ENCODE data around the gene SH3PXD2B.
"Not testable (repeated sequence)": the region's sequence is repeated elsewhere in the genome, so short reads cannot be mapped to it uniquely, and the experiment has no call there.

The SH3PXD2B gene

DNA sequence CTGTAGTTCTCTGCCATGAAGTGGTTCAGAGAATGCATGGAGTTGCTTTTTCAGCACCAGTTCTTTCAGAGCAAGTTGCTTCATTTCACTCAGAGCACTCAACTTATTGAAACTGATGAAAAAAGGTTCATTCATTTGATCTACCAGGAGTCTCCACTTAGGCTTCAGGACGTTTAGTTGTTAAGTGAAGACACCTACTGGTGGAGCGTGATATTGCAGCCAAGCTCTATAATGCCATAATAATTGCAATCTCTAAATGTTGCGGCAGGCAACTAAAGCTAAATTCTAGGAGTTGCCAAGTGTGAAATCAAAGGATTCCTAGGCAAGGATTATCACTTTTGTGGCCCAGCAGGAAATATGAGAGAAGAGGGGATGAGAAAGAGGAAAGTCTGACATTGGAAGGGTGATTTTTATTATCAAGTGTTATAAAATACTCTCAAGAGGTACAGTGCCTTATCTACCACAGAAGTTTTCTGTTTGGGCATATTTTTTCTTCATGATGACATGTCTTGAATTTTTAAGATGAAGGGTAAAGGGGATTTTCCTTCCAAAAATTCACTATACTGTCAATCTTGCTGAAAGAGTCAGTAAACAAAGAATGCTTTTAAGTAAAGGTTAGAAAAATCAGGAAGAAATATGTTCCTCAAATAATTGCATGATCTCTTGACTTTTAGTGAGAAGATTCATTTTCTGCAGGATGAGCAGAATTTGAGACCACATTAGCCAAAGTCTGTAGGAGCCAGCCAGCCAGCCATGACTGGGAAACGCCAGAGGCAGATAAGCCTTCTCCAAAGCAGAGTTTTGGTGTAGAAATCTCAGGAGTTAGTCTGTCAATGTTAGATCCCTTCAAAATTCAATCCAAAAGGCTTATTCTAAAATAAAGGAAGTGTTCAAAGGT, 83.4 kb downstream of the SH3PXD2B start:
- CTCF ChIA-PET, result interaction anchor here (0.6 to 1.5 kb wide), 7 partner anchors 13 to 126 kb away, joined by 3 to 4 read pairs (median 3); no protein-coding TSS in a partner anchor
- Mint-ChIP-seq H3K9me3 (peaks cover 21% of the 10 kb centered on the region), H3K4me1 (no peaks in the 10 kb centered on the region), H3K4me3 (no peak overlapping the region), H3K36me3 (no peaks in the 10 kb centered on the region), H3K27me3 (peaks cover 11% of the 10 kb centered on the region), H3K27ac (no peak overlapping the region)
- DNase-seq, result peak; percentile 62

DNA sequence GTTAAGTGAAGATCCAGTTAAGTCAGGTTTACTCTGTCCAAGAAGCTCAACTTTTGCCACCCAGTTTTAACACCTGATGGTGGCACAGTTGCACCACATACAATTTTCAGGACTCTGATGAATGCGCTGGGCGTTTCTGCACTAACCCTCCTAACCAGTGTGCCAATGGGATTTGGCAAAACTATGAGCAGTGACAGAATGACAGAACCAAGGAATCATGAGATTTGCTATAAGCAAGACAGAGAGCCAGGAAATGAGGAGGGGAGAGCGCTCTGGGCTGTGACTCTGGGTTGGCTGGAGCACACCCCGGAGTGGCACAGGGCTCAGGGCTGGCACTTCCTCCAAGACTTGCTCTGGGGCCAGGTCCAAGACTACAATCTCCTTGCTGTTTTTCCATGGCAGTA, 84.1 kb downstream of the SH3PXD2B start:
- Mint-ChIP-seq H3K9me3 (peaks cover 21% of the 10 kb centered on the region), H3K4me1 (no peaks in the 10 kb centered on the region), H3K4me3 (no peak overlapping the region), H3K36me3 (no peaks in the 10 kb centered on the region), H3K27ac (no peak overlapping the region), H3K27me3 (peaks cover 12% of the 10 kb centered on the region)
- CTCF ChIA-PET, result interaction anchor here (0.9 to 1.5 kb wide), 5 partner anchors 14 to 83 kb away, joined by 3 to 4 read pairs (median 3); no protein-coding TSS in a partner anchor
- no peak for DNase-seq

- H3K36me3 Mint-ChIP-seq, H3K4me1 Mint-ChIP-seq, DNase-seq, H3K4me3 Mint-ChIP-seq, CTCF ChIA-PET, H3K27ac Mint-ChIP-seq: not testable (repeated sequence)
- Mint-ChIP-seq H3K9me3 (peaks cover 21% of the 10 kb centered on the region), H3K27me3 (peaks cover 17% of the 10 kb centered on the region)
These were observed 85.6 kb downstream of the SH3PXD2B start for GRCh38 chr5:172368699-172369098.

- H3K27ac Mint-ChIP-seq, result no peak overlapping the region
- H3K27me3 Mint-ChIP-seq, result peaks cover 7% of the 10 kb centered on the region
- DNase-seq, result no peak
- H3K4me1 Mint-ChIP-seq, result peaks cover 9% of the 10 kb centered on the region
- H3K36me3 Mint-ChIP-seq, result no peaks in the 10 kb centered on the region
- peaks cover 10% of the 10 kb centered on the region for H3K9me3 Mint-ChIP-seq
- no peak overlapping the region for H3K4me3 Mint-ChIP-seq
- CTCF ChIA-PET, result no interaction called here
These were observed 88.2 kb downstream of the SH3PXD2B start for GRCh38 chr5:172365948-172366608.

GRCh38 chr5:172364773-172365172, 89.6 kb downstream of the SH3PXD2B start:
- Mint-ChIP-seq H3K4me1 (peaks cover 9% of the 10 kb centered on the region), H3K36me3 (no peaks in the 10 kb centered on the region), H3K4me3 (no peak overlapping the region), H3K27me3 (peaks cover 7% of the 10 kb centered on the region), H3K9me3 (no peaks in the 10 kb centered on the region), H3K27ac (no peak overlapping the region)
- CTCF ChIA-PET, result no interaction called here
- DNase-seq, result no peak

DNA sequence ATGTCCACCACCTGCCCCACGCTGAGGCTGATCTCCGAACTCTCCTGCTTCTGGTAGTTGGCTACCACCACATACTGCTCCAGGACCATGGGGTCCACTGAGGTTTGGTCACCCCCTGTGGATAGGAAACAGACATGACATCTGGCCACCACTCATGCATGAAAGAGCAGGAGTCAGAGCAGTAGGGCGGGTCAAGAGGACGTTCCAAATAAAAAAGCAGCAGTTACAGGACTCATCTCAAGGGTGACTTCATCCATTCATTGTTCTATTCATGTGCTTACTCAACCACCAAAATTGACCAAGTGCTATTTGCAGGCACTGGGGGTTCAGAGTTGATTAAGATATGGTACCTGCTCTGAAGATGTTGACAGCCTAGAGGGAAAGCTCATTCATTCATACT, 91.6 kb downstream of the SH3PXD2B start:
- Mint-ChIP-seq H3K27ac (no peak overlapping the region), H3K4me3 (no peak overlapping the region), H3K36me3 (no peaks in the 10 kb centered on the region), H3K9me3 (no peaks in the 10 kb centered on the region), H3K27me3 (peaks cover 7% of the 10 kb centered on the region), H3K4me1 (peaks cover 9% of the 10 kb centered on the region)
- CTCF ChIA-PET, result no interaction called here
- DNase-seq, result no peak

DNA sequence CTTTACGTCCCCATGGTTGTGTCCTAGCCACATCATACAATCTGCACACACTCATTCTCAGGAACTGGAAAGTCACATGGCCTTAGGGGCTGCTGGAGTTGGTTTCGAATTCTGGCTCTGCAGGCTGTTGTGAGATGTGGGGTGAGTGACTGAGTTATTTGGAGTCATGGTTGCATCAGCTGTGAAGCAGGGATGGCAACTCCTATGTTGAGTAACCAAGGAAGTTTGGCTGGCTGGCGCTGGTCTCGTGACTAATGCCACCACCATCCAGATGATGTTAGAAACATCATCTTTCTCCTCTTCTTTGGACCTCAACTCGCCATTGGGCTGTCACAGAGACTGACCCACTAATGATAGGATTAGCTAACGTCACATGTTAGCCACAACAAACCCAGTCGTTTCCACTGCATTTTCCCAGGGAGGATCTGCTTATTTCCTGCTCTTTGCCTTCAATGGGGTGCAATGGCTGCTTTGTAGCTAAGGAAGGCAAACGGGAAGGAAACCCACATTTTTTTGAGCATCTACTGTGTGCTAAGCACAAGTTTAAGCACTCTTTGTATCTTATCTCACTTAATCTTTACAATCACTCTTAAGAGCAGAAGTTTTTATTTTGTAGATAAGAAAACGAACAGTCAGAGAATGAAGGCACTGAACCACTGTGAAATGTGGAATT, 92.6 kb downstream of the SH3PXD2B start:
- peaks cover 9% of the 10 kb centered on the region for H3K4me1 Mint-ChIP-seq
- CTCF ChIA-PET, result interaction anchor here (2.1 kb wide), 1 partner anchor 89 kb away, joined by 7 read pairs; no protein-coding TSS in a partner anchor
- H3K36me3 Mint-ChIP-seq, result no peaks in the 10 kb centered on the region
- no peak overlapping the region for H3K4me3 Mint-ChIP-seq
- no peak for DNase-seq
- no peaks in the 10 kb centered on the region for H3K9me3 Mint-ChIP-seq
- peaks cover 7% of the 10 kb centered on the region for H3K27me3 Mint-ChIP-seq
- H3K27ac Mint-ChIP-seq, result peak overlapping the region; percentile 12

DNA sequence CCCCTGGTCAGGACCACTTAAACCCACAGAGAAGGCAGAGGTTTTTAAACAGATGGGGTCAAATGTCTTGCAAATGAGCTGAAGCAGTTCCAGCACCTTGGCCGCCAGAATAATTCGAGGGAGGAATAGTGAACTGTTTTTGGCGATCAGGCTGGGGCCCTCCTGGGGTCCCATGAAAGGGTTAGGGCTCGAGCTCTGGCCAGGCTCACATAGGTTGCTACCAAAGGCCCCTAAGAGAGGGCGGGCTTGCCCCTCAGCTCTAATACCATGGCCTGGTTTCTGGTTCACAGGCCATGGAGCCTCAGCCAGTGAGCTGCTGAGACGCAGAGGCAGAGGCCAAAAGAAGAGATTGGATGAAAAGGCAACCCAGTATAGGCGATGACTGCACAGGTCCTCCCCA, 96.0 kb downstream of the SH3PXD2B start:
- peaks cover 5% of the 10 kb centered on the region for H3K4me1 Mint-ChIP-seq
- no peak overlapping the region for H3K4me3 Mint-ChIP-seq
- CTCF ChIA-PET, result no interaction called here

GRCh38 chr5:172356527-172356926, 97.8 kb downstream of the SH3PXD2B start:
- Mint-ChIP-seq H3K4me3 (no peak overlapping the region), H3K27me3 (no peaks in the 10 kb centered on the region), H3K9me3 (no peaks in the 10 kb centered on the region), H3K4me1 (peaks cover 2% of the 10 kb centered on the region), H3K27ac (no peak overlapping the region), H3K36me3 (no peaks in the 10 kb centered on the region)
- CTCF ChIA-PET, result interaction anchor here (1.0 kb wide), 1 partner anchor 14 kb away, joined by 3 read pairs; no protein-coding TSS in a partner anchor
- no peak for DNase-seq

More for the DNA sequence above, 96.0 kb downstream of the SH3PXD2B start:
- H3K9me3 Mint-ChIP-seq, result no peaks in the 10 kb centered on the region
- DNase-seq, result no peak
- H3K36me3 Mint-ChIP-seq, result no peaks in the 10 kb centered on the region
- no peak overlapping the region for H3K27ac Mint-ChIP-seq
- no peaks in the 10 kb centered on the region for H3K27me3 Mint-ChIP-seq

- no peak for DNase-seq
- Mint-ChIP-seq H3K27me3 (no peaks in the 10 kb centered on the region), H3K9me3 (no peaks in the 10 kb centered on the region), H3K4me1 (no peaks in the 10 kb centered on the region), H3K4me3 (no peak overlapping the region), H3K27ac (no peak overlapping the region), H3K36me3 (no peaks in the 10 kb centered on the region)
- CTCF ChIA-PET, result interaction anchor here (1.0 kb wide), 1 partner anchor 14 kb away, joined by 3 read pairs; no protein-coding TSS in a partner anchor
These were observed 98.3 kb downstream of the SH3PXD2B start for GRCh38 chr5:172356047-172356446.

DNA sequence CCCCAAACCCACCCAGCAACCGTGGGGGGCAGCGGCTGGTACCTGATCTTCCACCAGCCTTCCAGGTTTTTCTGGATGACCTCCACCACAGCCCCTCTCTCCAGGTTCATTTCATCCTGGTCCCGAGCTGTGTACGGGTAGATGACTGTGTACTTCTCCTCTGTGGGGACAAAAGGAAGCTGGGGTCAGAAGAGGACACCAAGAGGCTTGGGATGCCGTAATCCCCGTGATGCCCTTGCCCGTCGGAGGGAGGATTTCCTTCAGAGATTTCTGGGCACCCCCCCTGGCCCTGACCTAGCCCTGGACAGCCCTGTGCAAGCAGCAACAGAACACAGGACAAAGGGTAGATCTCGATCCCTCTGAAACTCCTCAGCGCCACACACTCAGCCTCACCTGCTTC, 100.5 kb downstream of the SH3PXD2B start:
- CTCF ChIA-PET, result no interaction called here
- no peaks in the 10 kb centered on the region for H3K27me3 Mint-ChIP-seq
- no peaks in the 10 kb centered on the region for H3K36me3 Mint-ChIP-seq

DNA sequence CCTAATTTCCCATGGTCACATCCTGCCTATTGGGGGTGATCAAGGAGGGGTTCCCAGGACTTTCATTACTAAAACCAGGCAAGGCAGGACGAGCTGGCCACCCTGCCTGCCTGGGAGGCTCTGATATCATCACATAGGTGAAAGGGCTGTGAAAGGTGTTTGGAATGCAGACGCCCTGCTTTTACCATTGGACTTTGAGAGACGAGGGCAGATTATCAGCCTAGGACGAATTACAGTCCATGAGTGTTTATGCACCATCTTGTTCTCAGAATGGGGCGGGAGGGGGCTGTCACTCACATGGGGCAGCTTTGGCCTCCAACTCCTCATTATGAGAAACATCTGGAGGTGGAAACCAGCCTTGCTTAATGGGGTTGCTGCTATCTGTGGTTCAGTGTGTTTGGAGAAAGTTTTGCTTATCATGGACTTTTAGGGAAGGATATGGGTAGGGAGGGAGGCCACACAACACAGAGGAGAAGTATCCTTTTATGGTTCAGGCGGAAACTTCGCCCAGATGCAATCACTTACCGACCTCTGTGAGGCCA, 101.0 kb downstream of the SH3PXD2B start:
- Mint-ChIP-seq H3K9me3 (no peaks in the 10 kb centered on the region), H3K4me3 (no peak overlapping the region), H3K36me3 (no peaks in the 10 kb centered on the region), H3K4me1 (no peaks in the 10 kb centered on the region), H3K27ac (no peak overlapping the region), H3K27me3 (no peaks in the 10 kb centered on the region)
- CTCF ChIA-PET, result no interaction called here
- DNase-seq, result no peak

More for the DNA sequence above, 100.5 kb downstream of the SH3PXD2B start:
- Mint-ChIP-seq H3K4me1 (no peaks in the 10 kb centered on the region), H3K4me3 (no peak overlapping the region), H3K9me3 (no peaks in the 10 kb centered on the region), H3K27ac (no peak overlapping the region)
- no peak for DNase-seq

DNA sequence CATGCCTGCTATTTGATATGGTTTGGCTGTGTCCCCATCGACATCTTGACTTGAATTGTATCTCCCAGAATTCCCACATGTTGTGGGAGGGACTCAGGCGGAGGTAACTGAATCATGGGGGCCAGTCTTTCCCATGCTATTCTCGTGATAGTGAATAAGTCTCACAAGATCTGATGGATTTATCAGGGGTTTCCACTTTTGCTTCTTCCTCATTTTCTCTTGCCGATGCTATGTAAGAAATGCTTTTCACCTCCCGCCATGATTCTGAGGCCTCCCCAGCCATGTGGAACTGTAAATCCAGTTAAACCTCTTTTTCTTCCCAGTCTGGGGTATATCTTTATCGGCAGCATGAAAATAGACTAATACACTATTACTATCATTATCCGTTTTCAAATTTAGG, 101.8 kb downstream of the SH3PXD2B start:
- CTCF ChIA-PET, H3K36me3 Mint-ChIP-seq, H3K9me3 Mint-ChIP-seq, H3K4me3 Mint-ChIP-seq, H3K4me1 Mint-ChIP-seq, H3K27ac Mint-ChIP-seq, H3K27me3 Mint-ChIP-seq, DNase-seq: not testable (repeated sequence)

DNA sequence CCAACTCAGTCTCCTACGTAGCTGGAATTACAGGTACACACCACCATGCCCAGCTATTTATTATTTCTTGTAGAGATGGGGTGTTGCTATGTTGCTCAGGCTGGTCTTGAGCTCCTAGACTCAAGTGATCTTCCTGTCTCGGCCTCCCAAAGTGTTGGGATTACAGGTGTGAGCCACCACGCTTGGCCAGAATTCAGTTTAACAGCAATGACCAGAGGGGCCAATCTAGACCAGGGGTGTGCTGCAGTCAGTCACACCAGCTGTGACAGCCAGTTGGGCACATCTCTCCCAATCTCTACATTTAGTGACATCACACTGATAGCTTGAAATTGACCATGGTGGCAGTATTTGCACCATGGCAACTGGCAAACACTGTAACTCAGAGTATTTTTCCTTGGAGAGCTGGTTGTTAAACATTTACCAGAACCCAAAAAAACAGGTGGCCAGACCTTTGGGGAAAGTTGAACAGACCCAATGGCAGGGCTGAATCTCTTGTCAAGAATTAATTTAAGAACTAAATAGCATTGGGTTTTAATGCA, 103.0 kb downstream of the SH3PXD2B start:
- Mint-ChIP-seq H3K4me3 (no peak overlapping the region), H3K27ac (no peak overlapping the region), H3K27me3 (peaks cover 4% of the 10 kb centered on the region), H3K4me1 (no peaks in the 10 kb centered on the region), H3K36me3 (no peaks in the 10 kb centered on the region), H3K9me3 (no peaks in the 10 kb centered on the region)
- DNase-seq, result no peak
- CTCF ChIA-PET, result interaction anchor here (0.6 kb wide), 2 partner anchors 45 to 1010 kb away, joined by 3 read pairs; no protein-coding TSS in a partner anchor

Measured in activated naive CD4-positive, alpha-beta T cell treated with anti-CD3 and anti-CD28 coated beads, Interleukin-2, amount 10 ng/mL, durations not matched to agents 7 days and 5 days (primary cell).